HL-60/S4 treated with phorbol 12-myristate 13-acetate at 8.2 ng/mL for 4 days and 3 days (cell line): ENCODE data around the gene CCAR1.
"Not testable (repeated sequence)": the region's sequence is repeated elsewhere in the genome, so short reads cannot be mapped to it uniquely, and the experiment has no call there.

ENCODE experiments used
- in situ Hi-C: fragments of 300-500 bp; cut with MboI; formaldehyde crosslinking; loops from 2 replicates; pipeline ENCODE4 v1.15.0; 2022; ENCODE audit warnings: low sequenced_read_pairs

CCAR1 gene

DNA sequence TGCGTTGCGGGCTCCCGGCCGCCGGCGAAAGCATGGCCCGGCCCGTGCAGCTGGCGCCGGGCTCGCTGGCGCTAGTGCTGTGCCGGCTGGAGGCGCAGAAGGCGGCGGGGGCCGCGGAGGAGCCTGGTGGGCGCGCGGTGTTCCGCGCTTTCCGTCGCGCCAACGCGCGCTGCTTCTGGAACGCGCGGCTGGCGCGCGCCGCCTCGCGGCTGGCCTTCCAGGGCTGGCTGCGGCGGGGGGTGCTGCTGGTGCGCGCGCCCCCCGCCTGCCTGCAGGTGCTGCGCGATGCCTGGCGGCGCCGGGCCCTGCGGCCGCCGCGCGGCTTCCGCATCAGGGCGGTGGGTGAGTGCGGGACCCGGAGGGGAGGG lies 106.5 kb downstream of the CCAR1 start:
- in situ Hi-C loops, result not testable (repeated sequence)

DNA sequence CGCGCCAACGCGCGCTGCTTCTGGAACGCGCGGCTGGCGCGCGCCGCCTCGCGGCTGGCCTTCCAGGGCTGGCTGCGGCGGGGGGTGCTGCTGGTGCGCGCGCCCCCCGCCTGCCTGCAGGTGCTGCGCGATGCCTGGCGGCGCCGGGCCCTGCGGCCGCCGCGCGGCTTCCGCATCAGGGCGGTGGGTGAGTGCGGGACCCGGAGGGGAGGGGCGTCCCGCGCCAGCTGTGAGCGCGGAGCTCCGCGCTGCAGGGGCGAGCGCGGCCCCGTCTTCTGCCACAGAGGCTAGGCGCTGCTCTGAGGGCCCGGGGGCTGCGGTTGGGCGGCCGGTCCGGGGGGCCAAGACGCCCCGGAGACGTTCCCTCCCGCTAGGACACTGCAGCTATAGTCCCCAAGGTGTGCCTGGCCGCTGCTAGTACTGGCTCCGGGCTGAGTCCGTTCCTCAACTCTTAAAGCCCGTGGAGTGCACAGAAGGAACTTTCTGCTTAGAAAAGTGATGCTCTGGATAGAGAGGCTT lies 107.1 kb downstream of the CCAR1 start:
- in situ Hi-C loops, result not testable (repeated sequence)

DNA sequence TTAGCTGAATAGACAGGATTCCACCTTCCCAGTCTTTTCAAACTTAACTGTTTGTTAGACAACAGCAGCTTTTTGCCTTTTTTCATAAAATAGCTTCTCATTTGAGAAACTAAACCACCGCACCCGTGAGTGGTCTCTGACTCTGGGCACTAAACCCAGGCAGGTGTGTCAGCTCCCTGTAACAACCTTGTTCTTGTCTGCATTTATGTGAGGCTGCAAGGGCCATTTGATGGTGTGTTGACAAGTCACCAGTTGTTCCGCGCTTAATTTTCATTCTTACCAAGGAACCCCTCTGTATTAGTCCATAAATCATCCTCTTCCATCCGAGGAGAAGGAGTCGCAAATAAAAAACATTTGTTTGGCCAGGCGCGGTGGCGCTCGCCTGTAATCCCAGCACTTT lies 107.8 kb downstream of the CCAR1 start:
- in situ Hi-C loops, result no loop called here

DNA sequence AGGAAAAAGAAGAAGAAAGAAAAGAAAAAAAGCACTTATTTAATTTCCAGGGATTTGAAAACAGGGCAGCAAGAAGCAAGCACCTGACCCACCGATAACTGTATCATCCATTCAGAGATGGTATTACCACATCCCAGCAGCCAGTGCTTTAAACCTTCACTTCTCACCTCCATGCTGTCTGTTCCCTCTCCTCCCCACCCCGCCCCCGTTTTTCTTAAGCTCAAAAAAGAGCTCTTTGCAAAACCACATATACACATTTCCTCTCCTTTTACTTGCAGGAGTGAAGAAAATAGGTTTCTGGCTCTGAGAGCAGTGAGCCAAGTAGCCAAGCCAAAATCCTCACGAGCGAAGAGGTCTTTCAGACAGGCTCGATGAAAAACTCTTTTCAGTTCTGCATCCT lies 108.5 kb downstream of the CCAR1 start:
- in situ Hi-C loops, result no loop called here

DNA sequence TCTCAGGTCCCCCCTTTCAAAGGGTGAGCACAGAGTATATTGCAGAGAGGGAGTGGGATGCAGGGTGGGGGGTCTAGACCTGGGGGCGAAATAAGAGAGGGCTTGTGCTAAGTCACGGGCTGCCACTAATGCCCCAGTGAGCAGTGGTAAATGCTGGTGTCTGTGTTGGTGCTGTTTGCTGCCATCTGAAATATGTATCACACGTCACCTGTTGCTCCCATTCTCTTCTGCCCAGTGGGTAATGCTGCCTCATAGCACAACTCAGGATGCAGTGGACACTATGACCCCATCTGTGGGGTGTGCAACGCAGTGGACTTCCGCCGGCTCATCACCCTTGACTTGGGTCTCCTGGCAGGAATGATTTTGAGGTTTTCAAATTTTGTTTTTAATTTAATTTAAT lies 108.9 kb downstream of the CCAR1 start:
- in situ Hi-C loops, result no loop called here

DNA sequence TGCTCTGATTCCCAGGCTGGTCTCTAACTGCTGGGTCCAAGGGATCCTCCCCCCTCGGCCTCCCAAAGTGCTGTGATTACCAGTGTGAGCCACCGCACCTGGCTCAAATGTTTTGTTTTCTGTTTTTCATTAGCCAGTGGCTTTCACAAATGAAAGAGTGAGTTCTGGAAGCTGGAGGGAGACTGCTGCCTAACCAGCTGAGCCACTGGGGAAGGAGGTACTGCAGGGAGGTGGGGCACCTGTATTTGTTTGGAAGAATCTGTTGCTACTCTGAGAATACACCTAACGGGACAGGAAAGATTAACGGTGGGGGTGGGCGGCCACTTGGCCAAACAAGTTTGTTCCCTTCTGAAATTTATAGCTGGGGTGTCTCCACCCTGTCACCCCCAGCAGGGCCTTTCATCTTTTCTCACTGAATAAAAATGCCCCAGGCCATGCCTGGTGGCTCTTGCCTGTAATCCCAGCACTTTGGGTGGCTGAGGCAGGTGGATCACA lies 111.0 kb downstream of the CCAR1 start:
- in situ Hi-C loops, result no loop called here

DNA sequence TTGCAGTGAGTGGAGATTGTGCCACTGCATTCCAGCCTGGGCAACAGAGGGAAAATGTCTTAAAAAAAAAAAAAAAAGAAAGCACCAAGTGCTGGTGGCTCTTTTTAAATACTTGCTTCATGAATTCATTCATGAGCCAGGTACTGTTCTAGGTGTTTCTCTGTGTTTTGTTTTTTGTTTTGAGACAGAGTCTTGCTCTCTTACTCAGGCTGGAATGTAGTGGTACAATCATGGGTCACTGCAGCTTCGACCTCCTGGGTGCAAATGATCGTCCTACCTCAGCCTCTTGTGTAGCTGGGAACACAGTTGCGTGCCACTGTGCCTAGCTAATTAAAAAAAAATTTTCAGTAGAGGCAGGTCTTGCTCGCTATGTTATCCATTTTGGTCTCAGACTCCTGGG lies 111.6 kb downstream of the CCAR1 start:
- in situ Hi-C loops, result no loop called here

DNA sequence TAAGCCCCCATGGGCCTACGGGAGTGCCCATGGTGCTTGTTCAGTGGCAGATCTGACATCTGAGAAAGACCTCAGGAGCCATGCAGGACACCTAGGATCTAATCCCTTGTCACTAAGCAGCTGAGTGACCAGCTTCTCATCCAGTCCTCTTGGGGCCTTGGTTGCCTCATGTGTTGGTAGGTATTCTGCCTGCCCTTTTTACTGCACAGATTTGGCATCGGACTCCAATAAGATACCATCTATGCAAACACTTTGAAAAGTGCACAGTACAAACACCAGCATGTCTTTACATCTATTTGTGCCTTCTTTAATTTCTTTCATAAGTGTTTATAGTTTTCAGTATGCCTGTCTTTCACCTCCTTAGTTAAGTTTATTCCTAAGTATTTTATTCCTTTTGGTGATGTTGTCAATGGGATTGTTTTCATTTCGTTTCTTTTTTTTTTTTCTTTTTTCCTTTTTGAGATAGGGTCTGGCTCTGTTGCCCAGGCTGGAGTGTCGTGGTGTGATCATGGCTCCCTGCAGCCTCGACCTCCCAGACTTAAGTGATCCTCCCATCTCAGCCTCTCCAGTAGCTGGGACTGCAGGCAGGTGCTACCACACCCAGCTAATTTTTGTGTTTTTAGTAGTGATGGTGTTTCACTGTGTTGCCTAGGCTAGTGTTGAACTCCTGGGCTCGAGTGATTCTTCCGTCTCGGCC lies 116.7 kb downstream of the CCAR1 start:
- in situ Hi-C loops, result no loop called here

DNA sequence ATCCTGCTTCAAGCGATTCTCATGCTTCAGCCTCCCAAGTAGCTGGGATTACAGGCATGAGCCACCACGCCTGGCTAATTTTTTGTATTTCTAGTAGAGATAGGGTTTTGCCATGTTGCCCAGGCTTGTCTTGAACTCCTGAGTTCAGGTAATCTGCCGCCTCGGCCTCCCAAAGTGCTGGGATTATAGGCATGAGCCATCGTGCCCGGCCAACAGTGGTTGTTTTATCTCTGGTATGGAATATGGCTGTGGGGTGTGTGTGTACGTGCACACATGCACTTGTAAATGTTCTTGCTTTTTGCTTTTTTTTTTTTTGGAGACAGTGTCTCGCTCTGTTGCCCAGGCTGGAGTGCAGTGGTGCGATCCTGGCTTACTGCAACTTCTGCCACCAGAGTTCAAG lies 119.6 kb downstream of the CCAR1 start:
- in situ Hi-C loops, result not testable (repeated sequence)
